ENCODE results near the gene RFPL1. TPM values are rescaled to one million over a fixed set of nuclear protein-coding genes. Genes with fewer than 3 reads are reported as not detected.

Gene RFPL1
- total and polyA plus RNA-seq, 2 experiments from 2014 or later, result not detected

- TF ChIP-seq REST (IDR thresholded peaks at IDR 0.05; ENCODE audit: unreplicated experiment), result no peak
Observed at GRCh38 chr22:29459773-29460172, 21.4 kb downstream of the RFPL1 start (continued).

GRCh38 chr22:29461263-29461662 is 22.9 kb downstream of the RFPL1 start:
- peaks cover 5% of the 10 kb centered on the region; the same call in 1 of the 2 replicates for H3K4me1 ChIP-seq (ENCODE audit: insufficient read depth)
- H3K4me2 ChIP-seq, result no peak overlapping the region
- no peaks in the 10 kb centered on the region for H3K36me3 ChIP-seq (ENCODE audit: insufficient read depth)
- H3K27ac ChIP-seq (ENCODE audit: low read depth), result no peak overlapping the region
- no peaks in the 10 kb centered on the region for H3F3A ChIP-seq (replicated peaks; ENCODE audit: low read depth)
- H3K27me3 ChIP-seq (ENCODE audit: insufficient read depth), result no peaks in the 10 kb centered on the region
- H3K9me2 ChIP-seq (ENCODE audit: insufficient read depth), result no peaks in the 10 kb centered on the region
- Mint-ChIP-seq H3K36me3 (ENCODE audit: low read depth) (no peaks in the 10 kb centered on the region), H3K9me3 (no peaks in the 10 kb centered on the region), H3K27me3 (ENCODE audit: insufficient read depth, low read depth, poor library complexity) (peaks cover 3% of the 10 kb centered on the region), H3K4me3 (no peak overlapping the region), H3K4me1 (peaks cover 7% of the 10 kb centered on the region; the same call in 2 of the 3 replicates), H3K27ac (no peak overlapping the region)
- H3K4me3 ChIP-seq, result no peak overlapping the region
- ATAC-seq (no peak), DNase-seq (ENCODE audit: low spot score) (no peak)
- no peaks in the 10 kb centered on the region for H4K20me1 ChIP-seq (replicated peaks; ENCODE audit: insufficient read depth)
- H3K79me2 ChIP-seq (replicated peaks; ENCODE audit: insufficient read depth), result no peaks in the 10 kb centered on the region
- no peak for TF ChIP-seq JUNB (IDR thresholded peaks at IDR 0.05; ENCODE audit: unreplicated experiment)
- no peak for TF ChIP-seq STAT1 (IDR thresholded peaks at IDR 0.05; ENCODE audit: unreplicated experiment)
- TF ChIP-seq CTCF (conservative IDR thresholded peaks at IDR 0.05; ENCODE audit: low read depth in 2 of 2), result no peak
- no peak for TF ChIP-seq EZH2phosphoT487 (IDR thresholded peaks at IDR 0.05; ENCODE audit: unreplicated experiment)
- TF ChIP-seq REST (IDR thresholded peaks at IDR 0.05; ENCODE audit: unreplicated experiment), result no peak
- no peak for TF ChIP-seq ZNF462 (CRISPR knock-in tag; IDR thresholded peaks at IDR 0.05)
- no peak for TF ChIP-seq CREB1 (CRISPR knock-in tag; IDR thresholded peaks at IDR 0.05; ENCODE audit: low read depth)
- no peak overlapping the region for H2AFZ ChIP-seq
